Hepatocyte (in vitro differentiated cells): Measurements from ENCODE around the gene HTD2. TPM values are rescaled to one million over a fixed set of nuclear protein-coding genes. Genes with fewer than 3 reads are reported as not detected.
A peak's percentile ranks its signal among the peaks of the same experiment; 100 is the strongest.

Experiments
- DNase-seq: peaks from one replicate; pipeline ENCODE4 v3.0.0-alpha.2; 2016; ENCODE audit warnings: low spot score
- H2AFZ ChIP-seq: fragments of 200-600 bp; sonication (generic); 2 replicates; pipeline ENCODE4 v1.6.0; 2016; ENCODE audit warnings: antibody characterized with exemption, mild to moderate bottlenecking
- H3K27ac ChIP-seq: fragments of 200-600 bp; sonication (generic); 2 replicates; pipeline ENCODE4 v1.5.1; 2016; ENCODE audit warnings: mild to moderate bottlenecking
- H3K27me3 ChIP-seq: fragments of 200-600 bp; sonication (generic); 2 replicates; pipeline ENCODE4 v1.6.1; 2016
- H3K36me3 ChIP-seq: fragments of 200-600 bp; sonication (generic); replicated peaks from 2 replicates; pipeline ENCODE4 v1.5.1; 2016; ENCODE audit warnings: low read depth; ENCODE audit not compliant: insufficient read depth
- H3K4me1 ChIP-seq: fragments of 200-600 bp; sonication (generic); 2 replicates; pipeline ENCODE4 v1.5.1; 2016; ENCODE audit warnings: mild to moderate bottlenecking, moderate library complexity; ENCODE audit not compliant: insufficient read depth
- H3K4me2 ChIP-seq: fragments of 200-600 bp; sonication (generic); 2 replicates; pipeline ENCODE4 v1.6.0; 2016
- H3K4me3 ChIP-seq: fragments of 200-600 bp; sonication (generic); 2 replicates; pipeline ENCODE4 v1.5.1; 2016; ENCODE audit warnings: mild to moderate bottlenecking
- H3K79me2 ChIP-seq: fragments of 200-600 bp; sonication (generic); 2 replicates; pipeline ENCODE4 v1.6.0; 2017; ENCODE audit warnings: mild to moderate bottlenecking
- H3K9me2 ChIP-seq: fragments of 200-600 bp; sonication (generic); replicated peaks from 2 replicates; pipeline ENCODE4 v1.6.0; 2017; ENCODE audit warnings: mild to moderate bottlenecking; ENCODE audit not compliant: insufficient read depth
- H3K9me3 ChIP-seq: fragments of 200-600 bp; sonication (generic); 2 replicates; pipeline ENCODE4 v1.5.1; 2016; ENCODE audit warnings: low read depth, mild to moderate bottlenecking
- H4K20me1 ChIP-seq: fragments of 200-600 bp; sonication (generic); 2 replicates; pipeline ENCODE4 v1.6.0; 2016; ENCODE audit warnings: mild to moderate bottlenecking; ENCODE audit not compliant: insufficient read depth, poor library complexity, severe bottlenecking
- CTCF ChIP-seq: fragments of 200-600 bp; sonication (generic); IDR thresholded peaks from 2 replicates; pipeline ENCODE4 v1.5.1; 2016; ENCODE audit warnings: antibody characterized with exemption, mild to moderate bottlenecking; ENCODE audit not compliant: poor library complexity
- EZH2 ChIP-seq: fragments of 200-600 bp; sonication (generic); IDR thresholded peaks from 2 replicates; pipeline ENCODE4 v1.6.1; 2016; ENCODE audit warnings: antibody characterized with exemption, mild to moderate bottlenecking, borderline replicate concordance
- EZH2phosphoT487 ChIP-seq: fragments of 200-600 bp; sonication (generic); IDR thresholded peaks from one replicate; pipeline ENCODE4 v1.6.1; 2018; ENCODE audit warnings: antibody characterized with exemption, mild to moderate bottlenecking, low read depth, moderate library complexity; ENCODE audit not compliant: unreplicated experiment, severe bottlenecking
- WGBS: methylation state at CpG from one replicate; pipeline ENCODE4 v1.1.6; 2016; ENCODE audit warnings: low lambda C conversion rate; ENCODE audit errors: missing lambda C conversion rate; 5-methylcytosine and 5-hydroxymethylcytosine counted together
- polyA plus RNA-seq: library from polyadenylated mRNA; unstranded; fragments of >200 nt; fragmentation: Nextera tagmentation; extraction: Ambion mirVana; gene quantifications from 2 replicates; pipeline ENCODE4 v1.2.1, GENCODE V29; 2016
- total RNA-seq: library from RNA; depleted of rRNA; stranded (reverse); fragments of >200 nt; gene quantifications from 2 replicates; pipeline ENCODE4 v1.2.3, GENCODE V29; 2014

Gene HTD2
- total and polyA plus RNA-seq, 2 experiments from 2014 or later, result 13.0 to 19.0 TPM

- TF ChIP-seq EZH2phosphoT487 (no peak), CTCF (peak; percentile 64), EZH2 (no peak)
- Histone ChIP-seq H3K4me1 (peaks cover 21% of the 10 kb centered on the region), H3K9me2 (no peaks in the 10 kb centered on the region), H3K27me3 (no peaks in the 10 kb centered on the region), H3K4me2 (peak overlapping the region; percentile 93), H3K4me3 (peak overlapping the region; percentile 79), H3K36me3 (no peaks in the 10 kb centered on the region), H2AFZ (no peak overlapping the region), H3K27ac (peak overlapping the region; percentile 98), H3K9me3 (no peaks in the 10 kb centered on the region), H3K79me2 (peaks cover 61% of the 10 kb centered on the region), H4K20me1 (peaks cover 39% of the 10 kb centered on the region)
- WGBS, result 57% methylated on average over 10 of the region's 10 CpGs
- peak; percentile 77 for DNase-seq
Observed at GRCh38 chr3:58307639-58308215, 1.4 kb downstream of the HTD2 start.

- Histone ChIP-seq H3K4me3 (no peak overlapping the region), H3K4me2 (peak overlapping the region; percentile 93), H2AFZ (no peak overlapping the region), H3K9me2 (no peaks in the 10 kb centered on the region), H4K20me1 (peaks cover 43% of the 10 kb centered on the region), H3K27me3 (no peaks in the 10 kb centered on the region), H3K79me2 (peaks cover 66% of the 10 kb centered on the region), H3K9me3 (no peaks in the 10 kb centered on the region), H3K36me3 (no peaks in the 10 kb centered on the region), H3K27ac (no peak overlapping the region), H3K4me1 (peaks cover 21% of the 10 kb centered on the region)
- 47% methylated on average over 1 of the region's 1 CpG for whole genome bisulfite sequencing
- DNase-seq, result peak; percentile 42
- TF ChIP-seq EZH2phosphoT487 (no peak), CTCF (no peak), EZH2 (no peak)
Observed at GRCh38 chr3:58308728-58309127, 2.4 kb downstream of the HTD2 start.

- Histone ChIP-seq H3K36me3 (peaks cover 4% of the 10 kb centered on the region), H3K4me1 (no peaks in the 10 kb centered on the region)
Observed at GRCh38 chr3:58317811-58318210, 11.5 kb downstream of the HTD2 start.

More at GRCh38 chr3:58317811-58318210, 11.5 kb downstream of the HTD2 start:
- WGBS, result 97% methylated on average over 2 of the region's 2 CpGs
- no peak for DNase-seq
- no peak overlapping the region for H3K4me3 ChIP-seq
- H2AFZ ChIP-seq, result no peak overlapping the region
- H3K9me3 ChIP-seq, result no peaks in the 10 kb centered on the region
- H3K4me2 ChIP-seq, result no peak overlapping the region
- no peaks in the 10 kb centered on the region for H3K9me2 ChIP-seq
- TF ChIP-seq EZH2phosphoT487, result no peak
- no peak for TF ChIP-seq CTCF
- TF ChIP-seq EZH2, result no peak
- H3K27me3 ChIP-seq, result no peaks in the 10 kb centered on the region
- H3K79me2 ChIP-seq, result peaks cover 18% of the 10 kb centered on the region
- H4K20me1 ChIP-seq, result peaks cover 14% of the 10 kb centered on the region
- no peak overlapping the region for H3K27ac ChIP-seq
